SK-N-MC (cell line): Measurements from ENCODE around the gene NLGN1.

ENCODE experiments used
- EZH2 ChIP-seq: fragments of 200-600 bp; sonication (generic); IDR thresholded peaks from one replicate; pipeline ENCODE4 v1.6.1; 2017; ENCODE audit warnings: antibody characterized with exemption
- POLR2AphosphoS5 ChIP-seq: IDR thresholded peaks from 2 replicates; pipeline ENCODE4 v1.6.1; 2012; ENCODE audit warnings: mild to moderate bottlenecking, low read depth, low read length, borderline replicate concordance

DNA sequence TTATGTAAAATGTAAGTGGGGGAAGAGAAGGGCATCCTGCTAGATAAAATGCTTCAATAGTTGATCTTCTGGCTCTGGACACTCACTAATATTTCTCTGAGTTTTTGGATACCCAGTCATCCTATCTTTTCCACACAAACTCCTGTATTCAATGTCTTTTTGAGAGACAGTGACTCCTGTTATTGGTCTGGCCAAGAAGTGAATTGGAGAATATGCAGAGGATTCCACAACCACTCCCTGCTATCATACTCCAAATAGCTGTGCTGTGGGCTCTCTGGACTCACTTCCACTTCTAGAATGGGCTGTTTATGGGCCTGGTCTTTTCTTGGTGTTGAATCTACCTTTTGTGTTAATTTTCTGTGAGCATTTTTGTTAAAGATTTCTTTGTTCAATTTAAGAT lies 376.8 kb downstream of the NLGN1 start:
- TF ChIP-seq EZH2 (no peak), POLR2AphosphoS5 (no peak)
